WTC11 (cell line): ENCODE results near the gene TMX2. TPM values are rescaled to one million over a fixed set of nuclear protein-coding genes. Genes with fewer than 3 reads are reported as not detected.

Experiments
- ATAC-seq: fragments of 200-7000 bp; cut with Tn5 transposase; 2 replicates; pipeline ENCODE4 v1.10.0; 2021; ENCODE audit warnings: mild to moderate bottlenecking, moderate library complexity
- CTCF ChIA-PET: fragments of 300-600 bp; sonication (Branson Sonifier 250); formaldehyde crosslinking; loops from one replicate; lab custom pipeline; 2021; ENCODE audit warnings: antibody characterized with exemption; lab: Charles Lee
- POLR2A ChIA-PET: fragments of 350-600 bp; sonication (Branson Sonifier 250); formaldehyde crosslinking; loops from one replicate; lab custom pipeline; 2021; ENCODE audit warnings: antibody characterized with exemption; lab: Charles Lee
- DNase-seq: peaks from one replicate; pipeline ENCODE4 v3.0.0; 2021; ENCODE audit warnings: low spot score
- H3K27ac Mint-ChIP-seq: 2 replicates; pipeline ENCODE4 v1.8.0; 2021; ENCODE audit warnings: mixed read lengths
- H3K27me3 Mint-ChIP-seq: 2 replicates; pipeline ENCODE4 v1.8.0; 2021; ENCODE audit warnings: low read depth, mild to moderate bottlenecking, moderate library complexity, mixed read lengths
- H3K36me3 Mint-ChIP-seq: 2 replicates; pipeline ENCODE4 v1.8.0; 2021; ENCODE audit warnings: mixed read lengths
- H3K4me1 Mint-ChIP-seq: 2 replicates; pipeline ENCODE4 v1.8.0; 2022; ENCODE audit warnings: mixed read lengths
- H3K4me3 Mint-ChIP-seq: 2 replicates; pipeline ENCODE4 v1.8.0; 2021; ENCODE audit warnings: mild to moderate bottlenecking, moderate library complexity, mixed read lengths
- H3K9me3 Mint-ChIP-seq: 2 replicates; pipeline ENCODE4 v1.8.0; 2021; ENCODE audit warnings: mixed read lengths
- ELF4 ChIP-seq: sonication (generic); formaldehyde crosslinking; IDR thresholded peaks from 2 replicates; pipeline ENCODE4 v1.8.1; 2022; ENCODE audit warnings: low read depth, mild to moderate bottlenecking, moderate library complexity, missing genetic modification reagents
- ESRRA ChIP-seq: sonication (generic); formaldehyde crosslinking; IDR thresholded peaks from 2 replicates; pipeline ENCODE4 v1.8.1; 2022; ENCODE audit warnings: mild to moderate bottlenecking, missing genetic modification reagents, borderline replicate concordance
- JAZF1 ChIP-seq: fragments of 250-450 bp; sonication (Bioruptor Pico); IDR thresholded peaks from 2 replicates; pipeline ENCODE4 v1.9.0; 2021; ENCODE audit warnings: moderate library complexity, mild to moderate bottlenecking, inconsistent platforms
- NFE2L1 ChIP-seq: sonication (generic); formaldehyde crosslinking; IDR thresholded peaks from 2 replicates; pipeline ENCODE4 v1.8.1; 2023; ENCODE audit warnings: missing genetic modification reagents
- NFYB ChIP-seq: sonication (generic); formaldehyde crosslinking; conservative IDR thresholded peaks from 2 replicates; pipeline ENCODE4 v1.8.0; 2022; ENCODE audit warnings: low read depth, missing genetic modification reagents
- NR2C2 ChIP-seq: sonication (generic); formaldehyde crosslinking; IDR thresholded peaks from 2 replicates; pipeline ENCODE4 v1.8.0; 2022; ENCODE audit warnings: mild to moderate bottlenecking, missing genetic modification reagents
- RORB ChIP-seq: fragments of 250-450 bp; sonication (Bioruptor Pico); IDR thresholded peaks from 2 replicates; pipeline ENCODE4 v1.9.0; 2021; ENCODE audit warnings: mild to moderate bottlenecking
- SMAD4 ChIP-seq: sonication (generic); formaldehyde crosslinking; IDR thresholded peaks from 2 replicates; pipeline ENCODE4 v1.8.0; 2022; ENCODE audit warnings: mild to moderate bottlenecking, missing genetic modification reagents
- TEAD4 ChIP-seq: sonication (generic); formaldehyde crosslinking; IDR thresholded peaks from 2 replicates; pipeline ENCODE4 v1.8.0; 2022; ENCODE audit warnings: mild to moderate bottlenecking, missing genetic modification reagents
- TP53 ChIP-seq: sonication (generic); formaldehyde crosslinking; IDR thresholded peaks from 2 replicates; pipeline ENCODE4 v1.8.1; 2023; ENCODE audit warnings: mild to moderate bottlenecking, missing genetic modification reagents
- total RNA-seq: library from RNA; stranded (reverse); gene quantifications from 3 replicates; pipeline ENCODE4 v1.2.3, GENCODE V29; 2021
- TF ChIP-seq, protein P1 (sequence below): fragments of 200-600 bp; IDR thresholded peaks from 2 replicates; pipeline ENCODE4 v1.8.0; 2022; ENCODE audit warnings: antibody characterized with exemption
- TF ChIP-seq, protein P2 (sequence below): sonication (generic); formaldehyde crosslinking; IDR thresholded peaks from 2 replicates; pipeline ENCODE4 v1.8.1; 2023; ENCODE audit warnings: mild to moderate bottlenecking, missing genetic modification reagents, borderline replicate concordance
- TF ChIP-seq, protein P3 (sequence below): sonication (generic); formaldehyde crosslinking; IDR thresholded peaks from 2 replicates; pipeline ENCODE4 v1.8.1; 2023; ENCODE audit warnings: mild to moderate bottlenecking, moderate library complexity, missing genetic modification reagents
- TF ChIP-seq, protein P4 (sequence below): fragments of 250-450 bp; sonication (Bioruptor Pico); IDR thresholded peaks from 2 replicates; pipeline ENCODE4 v1.9.0; 2021; ENCODE audit warnings: mild to moderate bottlenecking
- TF ChIP-seq, protein P5 (sequence below): sonication (generic); formaldehyde crosslinking; IDR thresholded peaks from 2 replicates; pipeline ENCODE4 v1.8.1; 2022; ENCODE audit warnings: low read depth, mild to moderate bottlenecking, moderate library complexity, missing genetic modification reagents, borderline replicate concordance
- TF ChIP-seq, protein P6 (sequence below): fragments of 250-450 bp; sonication (Bioruptor Pico); IDR thresholded peaks from 2 replicates; pipeline ENCODE4 v2.1.2; 2022; ENCODE audit warnings: mild to moderate bottlenecking, moderate library complexity
- TF ChIP-seq, protein P7 (sequence below): sonication (generic); formaldehyde crosslinking; IDR thresholded peaks from 2 replicates; pipeline ENCODE4 v1.8.1; 2023; ENCODE audit warnings: mild to moderate bottlenecking, missing genetic modification reagents, moderate library complexity
- TF ChIP-seq, protein P8 (sequence below): sonication (generic); formaldehyde crosslinking; IDR thresholded peaks from 2 replicates; pipeline ENCODE4 v1.8.1; 2023; ENCODE audit warnings: mild to moderate bottlenecking, missing genetic modification reagents, moderate library complexity

The TMX2 gene
- total RNA-seq, 1 experiment from 2014 or later, result 85.4 TPM

DNA sequence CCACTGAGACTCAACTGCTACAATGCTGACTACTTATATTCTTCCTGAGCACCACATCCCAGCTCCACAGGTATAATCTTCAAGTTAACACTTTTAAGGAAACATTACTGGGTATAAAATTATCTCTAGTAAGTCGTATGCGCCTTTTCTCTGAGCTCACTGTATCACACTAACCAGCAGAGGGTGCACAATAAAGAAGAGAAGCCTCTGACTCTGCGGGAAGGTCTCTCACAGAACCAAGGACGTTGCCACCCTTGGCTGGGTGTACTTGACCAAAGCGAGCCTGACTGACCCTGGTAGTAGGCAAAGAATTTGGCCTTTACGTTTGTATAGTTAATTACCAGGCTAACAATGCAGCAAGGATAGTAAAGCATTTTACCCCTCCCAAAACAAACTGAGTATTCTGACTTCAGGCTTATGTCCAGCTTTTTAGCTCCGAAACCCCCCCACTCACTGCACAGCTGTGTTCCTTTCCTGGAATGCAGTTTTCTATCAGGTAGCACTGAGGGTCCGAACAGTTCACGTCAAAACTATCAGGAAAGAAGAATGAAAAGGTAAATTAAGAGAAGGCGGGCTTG, 39.4 kb downstream of the TMX2 start, which contains the start of gene BTBD18:
Gene BTBD18, minus strand, starts transcription at position 144 of the 578 bp plus-strand sequence. CDS start 631 bp downstream, outside the sequence.
- Mint-ChIP-seq H3K27me3 (no peaks in the 10 kb centered on the region), H3K4me1 (peaks cover 21% of the 10 kb centered on the region), H3K4me3 (no peak within 1 kb of the TSS), H3K36me3 (no peaks in the 10 kb centered on the region), H3K27ac (peak within 1 kb of the TSS; percentile 75), H3K9me3 (no peaks in the 10 kb centered on the region)
- peak; percentile 32 for DNase-seq
- peak; percentile 86 for ATAC-seq
- ChIA-PET POLR2A (interaction anchor here (0.6 to 1.4 kb wide), 5 partner anchors 9 to 769 kb away, joined by 3 to 13 read pairs (median 3); partner anchors contain the start of gene SELENOH), CTCF (interaction anchor here (0.6 to 3.6 kb wide), 22 partner anchors 10 to 1435 kb away, joined by 3 to 186 read pairs (median 4); partner anchors contain the start of genes CTNND1 and SELENOH)
- TF ChIP-seq, protein P1, sequence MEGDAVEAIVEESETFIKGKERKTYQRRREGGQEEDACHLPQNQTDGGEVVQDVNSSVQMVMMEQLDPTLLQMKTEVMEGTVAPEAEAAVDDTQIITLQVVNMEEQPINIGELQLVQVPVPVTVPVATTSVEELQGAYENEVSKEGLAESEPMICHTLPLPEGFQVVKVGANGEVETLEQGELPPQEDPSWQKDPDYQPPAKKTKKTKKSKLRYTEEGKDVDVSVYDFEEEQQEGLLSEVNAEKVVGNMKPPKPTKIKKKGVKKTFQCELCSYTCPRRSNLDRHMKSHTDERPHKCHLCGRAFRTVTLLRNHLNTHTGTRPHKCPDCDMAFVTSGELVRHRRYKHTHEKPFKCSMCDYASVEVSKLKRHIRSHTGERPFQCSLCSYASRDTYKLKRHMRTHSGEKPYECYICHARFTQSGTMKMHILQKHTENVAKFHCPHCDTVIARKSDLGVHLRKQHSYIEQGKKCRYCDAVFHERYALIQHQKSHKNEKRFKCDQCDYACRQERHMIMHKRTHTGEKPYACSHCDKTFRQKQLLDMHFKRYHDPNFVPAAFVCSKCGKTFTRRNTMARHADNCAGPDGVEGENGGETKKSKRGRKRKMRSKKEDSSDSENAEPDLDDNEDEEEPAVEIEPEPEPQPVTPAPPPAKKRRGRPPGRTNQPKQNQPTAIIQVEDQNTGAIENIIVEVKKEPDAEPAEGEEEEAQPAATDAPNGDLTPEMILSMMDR, result peak; percentile 24; the same call in 1 of the 2 replicates
- TF ChIP-seq, protein P2, sequence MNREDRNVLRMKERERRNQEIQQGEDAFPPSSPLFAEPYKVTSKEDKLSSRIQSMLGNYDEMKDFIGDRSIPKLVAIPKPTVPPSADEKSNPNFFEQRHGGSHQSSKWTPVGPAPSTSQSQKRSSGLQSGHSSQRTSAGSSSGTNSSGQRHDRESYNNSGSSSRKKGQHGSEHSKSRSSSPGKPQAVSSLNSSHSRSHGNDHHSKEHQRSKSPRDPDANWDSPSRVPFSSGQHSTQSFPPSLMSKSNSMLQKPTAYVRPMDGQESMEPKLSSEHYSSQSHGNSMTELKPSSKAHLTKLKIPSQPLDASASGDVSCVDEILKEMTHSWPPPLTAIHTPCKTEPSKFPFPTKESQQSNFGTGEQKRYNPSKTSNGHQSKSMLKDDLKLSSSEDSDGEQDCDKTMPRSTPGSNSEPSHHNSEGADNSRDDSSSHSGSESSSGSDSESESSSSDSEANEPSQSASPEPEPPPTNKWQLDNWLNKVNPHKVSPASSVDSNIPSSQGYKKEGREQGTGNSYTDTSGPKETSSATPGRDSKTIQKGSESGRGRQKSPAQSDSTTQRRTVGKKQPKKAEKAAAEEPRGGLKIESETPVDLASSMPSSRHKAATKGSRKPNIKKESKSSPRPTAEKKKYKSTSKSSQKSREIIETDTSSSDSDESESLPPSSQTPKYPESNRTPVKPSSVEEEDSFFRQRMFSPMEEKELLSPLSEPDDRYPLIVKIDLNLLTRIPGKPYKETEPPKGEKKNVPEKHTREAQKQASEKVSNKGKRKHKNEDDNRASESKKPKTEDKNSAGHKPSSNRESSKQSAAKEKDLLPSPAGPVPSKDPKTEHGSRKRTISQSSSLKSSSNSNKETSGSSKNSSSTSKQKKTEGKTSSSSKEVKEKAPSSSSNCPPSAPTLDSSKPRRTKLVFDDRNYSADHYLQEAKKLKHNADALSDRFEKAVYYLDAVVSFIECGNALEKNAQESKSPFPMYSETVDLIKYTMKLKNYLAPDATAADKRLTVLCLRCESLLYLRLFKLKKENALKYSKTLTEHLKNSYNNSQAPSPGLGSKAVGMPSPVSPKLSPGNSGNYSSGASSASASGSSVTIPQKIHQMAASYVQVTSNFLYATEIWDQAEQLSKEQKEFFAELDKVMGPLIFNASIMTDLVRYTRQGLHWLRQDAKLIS (CRISPR knock-in tag), result no peak

DNA sequence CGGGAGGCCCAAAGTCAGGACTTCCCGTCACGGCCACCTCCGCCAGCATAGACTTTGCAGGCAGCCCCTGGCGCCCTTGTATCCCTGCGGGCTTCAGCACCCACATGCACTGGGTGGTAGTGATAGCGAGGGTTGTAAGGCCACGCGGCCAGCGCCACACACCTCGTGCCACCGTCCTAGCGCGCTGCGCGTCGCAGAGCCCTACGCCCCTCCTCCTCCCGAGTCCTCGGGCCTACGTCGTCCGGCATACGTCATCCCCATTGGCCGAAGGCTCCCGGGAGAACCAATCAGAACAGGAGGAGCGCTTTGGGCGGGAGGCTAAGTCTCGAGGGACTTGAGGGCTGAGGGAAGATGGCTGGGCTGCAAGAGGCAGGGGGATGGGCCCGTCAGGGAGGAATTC, 40.6 kb downstream of the TMX2 start:
- no peak overlapping the region for H3K27ac Mint-ChIP-seq
- DNase-seq, result peak; percentile 39
- no peaks in the 10 kb centered on the region for H3K36me3 Mint-ChIP-seq
- no peak overlapping the region for H3K4me3 Mint-ChIP-seq
- peak; percentile 59 for ATAC-seq
- H3K27me3 Mint-ChIP-seq, result no peaks in the 10 kb centered on the region
- TF ChIP-seq, protein P3, sequence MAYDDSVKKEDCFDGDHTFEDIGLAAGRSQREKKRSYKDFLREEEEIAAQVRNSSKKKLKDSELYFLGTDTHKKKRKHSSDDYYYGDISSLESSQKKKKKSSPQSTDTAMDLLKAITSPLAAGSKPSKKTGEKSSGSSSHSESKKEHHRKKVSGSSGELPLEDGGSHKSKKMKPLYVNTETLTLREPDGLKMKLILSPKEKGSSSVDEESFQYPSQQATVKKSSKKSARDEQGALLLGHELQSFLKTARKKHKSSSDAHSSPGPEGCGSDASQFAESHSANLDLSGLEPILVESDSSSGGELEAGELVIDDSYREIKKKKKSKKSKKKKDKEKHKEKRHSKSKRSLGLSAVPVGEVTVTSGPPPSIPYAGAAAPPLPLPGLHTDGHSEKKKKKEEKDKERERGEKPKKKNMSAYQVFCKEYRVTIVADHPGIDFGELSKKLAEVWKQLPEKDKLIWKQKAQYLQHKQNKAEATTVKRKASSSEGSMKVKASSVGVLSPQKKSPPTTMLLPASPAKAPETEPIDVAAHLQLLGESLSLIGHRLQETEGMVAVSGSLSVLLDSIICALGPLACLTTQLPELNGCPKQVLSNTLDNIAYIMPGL, result no peak
- TF ChIP-seq, protein P4, sequence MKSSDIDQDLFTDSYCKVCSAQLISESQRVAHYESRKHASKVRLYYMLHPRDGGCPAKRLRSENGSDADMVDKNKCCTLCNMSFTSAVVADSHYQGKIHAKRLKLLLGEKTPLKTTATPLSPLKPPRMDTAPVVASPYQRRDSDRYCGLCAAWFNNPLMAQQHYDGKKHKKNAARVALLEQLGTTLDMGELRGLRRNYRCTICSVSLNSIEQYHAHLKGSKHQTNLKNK (CRISPR knock-in tag), result no peak
- peak; percentile 59; the same call in 1 of the 2 replicates for TF ChIP-seq NFYB (CRISPR knock-in tag)
- no peak for TF ChIP-seq ELF4 (CRISPR knock-in tag)
- H3K9me3 Mint-ChIP-seq, result no peaks in the 10 kb centered on the region
- CTCF ChIA-PET, result interaction anchor here (2.2 to 3.6 kb wide), 4 partner anchors 9 to 49 kb away, joined by 20 to 186 read pairs (median 26); partner anchors contain the start of gene CTNND1
- peaks cover 21% of the 10 kb centered on the region for H3K4me1 Mint-ChIP-seq
- POLR2A ChIA-PET, result interaction anchor here (1.0 kb wide), 1 partner anchor 12 kb away, joined by 3 read pairs; the partner anchor contains the start of gene SELENOH

DNA sequence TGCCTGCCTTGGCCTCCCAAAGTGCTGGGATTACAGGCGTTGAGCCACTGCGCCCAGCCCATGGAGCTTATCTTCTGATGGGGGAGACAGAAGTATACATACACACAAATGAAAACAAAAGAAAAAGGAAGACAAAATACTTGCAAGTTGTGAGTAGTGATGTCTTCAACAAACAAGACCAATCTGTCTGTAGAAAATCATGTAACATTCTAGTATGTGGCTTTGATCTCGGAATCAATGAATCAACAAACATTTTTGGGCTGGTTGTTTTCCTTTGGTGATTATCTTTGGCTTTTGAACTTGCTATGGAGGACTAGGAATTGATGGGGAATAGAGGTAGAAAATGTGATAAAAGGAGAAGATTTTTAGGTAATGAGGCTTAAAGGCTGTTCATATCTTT, 45.8 kb downstream of the TMX2 start:
- no peaks in the 10 kb centered on the region for H3K27me3 Mint-ChIP-seq
- ChIA-PET CTCF (interaction anchor here (1.4 to 4.4 kb wide), 2 partner anchors 20 to 44 kb away, joined by 3 to 45 read pairs; no protein-coding TSS in a partner anchor), POLR2A (no interaction called here)
- no peak overlapping the region for H3K27ac Mint-ChIP-seq
- DNase-seq, result no peak
- no peaks in the 10 kb centered on the region for H3K9me3 Mint-ChIP-seq
- H3K36me3 Mint-ChIP-seq, result peaks cover 7% of the 10 kb centered on the region; the same call in 1 of the 2 replicates
- no peak for ATAC-seq
- peaks cover 4% of the 10 kb centered on the region for H3K4me1 Mint-ChIP-seq
- no peak overlapping the region for H3K4me3 Mint-ChIP-seq
- TF ChIP-seq ESRRA (CRISPR knock-in tag), result no peak
- TF ChIP-seq TP53 (CRISPR knock-in tag), result no peak
- no peak for TF ChIP-seq ELF4 (CRISPR knock-in tag)
- TF ChIP-seq, protein P5, sequence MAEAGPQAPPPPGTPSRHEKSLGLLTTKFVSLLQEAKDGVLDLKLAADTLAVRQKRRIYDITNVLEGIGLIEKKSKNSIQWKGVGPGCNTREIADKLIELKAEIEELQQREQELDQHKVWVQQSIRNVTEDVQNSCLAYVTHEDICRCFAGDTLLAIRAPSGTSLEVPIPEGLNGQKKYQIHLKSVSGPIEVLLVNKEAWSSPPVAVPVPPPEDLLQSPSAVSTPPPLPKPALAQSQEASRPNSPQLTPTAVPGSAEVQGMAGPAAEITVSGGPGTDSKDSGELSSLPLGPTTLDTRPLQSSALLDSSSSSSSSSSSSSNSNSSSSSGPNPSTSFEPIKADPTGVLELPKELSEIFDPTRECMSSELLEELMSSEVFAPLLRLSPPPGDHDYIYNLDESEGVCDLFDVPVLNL (CRISPR knock-in tag), result no peak
- no peak for TF ChIP-seq RORB
- no peak for TF ChIP-seq JAZF1 (CRISPR knock-in tag)
- TF ChIP-seq NR2C2 (CRISPR knock-in tag), result no peak
- TF ChIP-seq NFE2L1 (CRISPR knock-in tag), result no peak
- TF ChIP-seq, protein P6, sequence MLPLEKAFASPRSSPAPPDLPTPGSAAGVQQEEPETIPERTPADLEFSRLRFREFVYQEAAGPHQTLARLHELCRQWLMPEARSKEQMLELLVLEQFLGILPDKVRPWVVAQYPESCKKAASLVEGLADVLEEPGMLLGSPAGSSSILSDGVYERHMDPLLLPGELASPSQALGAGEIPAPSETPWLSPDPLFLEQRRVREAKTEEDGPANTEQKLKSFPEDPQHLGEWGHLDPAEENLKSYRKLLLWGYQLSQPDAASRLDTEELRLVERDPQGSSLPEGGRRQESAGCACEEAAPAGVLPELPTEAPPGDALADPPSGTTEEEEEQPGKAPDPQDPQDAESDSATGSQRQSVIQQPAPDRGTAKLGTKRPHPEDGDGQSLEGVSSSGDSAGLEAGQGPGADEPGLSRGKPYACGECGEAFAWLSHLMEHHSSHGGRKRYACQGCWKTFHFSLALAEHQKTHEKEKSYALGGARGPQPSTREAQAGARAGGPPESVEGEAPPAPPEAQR, result no peak
- TF ChIP-seq, protein P7, sequence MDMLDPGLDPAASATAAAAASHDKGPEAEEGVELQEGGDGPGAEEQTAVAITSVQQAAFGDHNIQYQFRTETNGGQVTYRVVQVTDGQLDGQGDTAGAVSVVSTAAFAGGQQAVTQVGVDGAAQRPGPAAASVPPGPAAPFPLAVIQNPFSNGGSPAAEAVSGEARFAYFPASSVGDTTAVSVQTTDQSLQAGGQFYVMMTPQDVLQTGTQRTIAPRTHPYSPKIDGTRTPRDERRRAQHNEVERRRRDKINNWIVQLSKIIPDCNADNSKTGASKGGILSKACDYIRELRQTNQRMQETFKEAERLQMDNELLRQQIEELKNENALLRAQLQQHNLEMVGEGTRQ (CRISPR knock-in tag), result no peak
- no peak for TF ChIP-seq TEAD4 (CRISPR knock-in tag)
- TF ChIP-seq, protein P8, sequence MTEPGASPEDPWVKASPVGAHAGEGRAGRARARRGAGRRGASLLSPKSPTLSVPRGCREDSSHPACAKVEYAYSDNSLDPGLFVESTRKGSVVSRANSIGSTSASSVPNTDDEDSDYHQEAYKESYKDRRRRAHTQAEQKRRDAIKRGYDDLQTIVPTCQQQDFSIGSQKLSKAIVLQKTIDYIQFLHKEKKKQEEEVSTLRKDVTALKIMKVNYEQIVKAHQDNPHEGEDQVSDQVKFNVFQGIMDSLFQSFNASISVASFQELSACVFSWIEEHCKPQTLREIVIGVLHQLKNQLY (CRISPR knock-in tag), result no peak
- no peak for TF ChIP-seq SMAD4 (CRISPR knock-in tag)
